ENCODE data around the gene ATP5PB. TPM values are rescaled to one million over a fixed set of nuclear protein-coding genes. Genes with fewer than 3 reads are reported as not detected.
A peak's percentile ranks its signal among the peaks of the same experiment; 100 is the strongest.

ATP5PB gene
- total RNA-seq, 5 donors from 2014 or later (not counting 1 experiment from before 2014, with no cell fraction given): 88.1 to 129 (median 118) TPM

DNA sequence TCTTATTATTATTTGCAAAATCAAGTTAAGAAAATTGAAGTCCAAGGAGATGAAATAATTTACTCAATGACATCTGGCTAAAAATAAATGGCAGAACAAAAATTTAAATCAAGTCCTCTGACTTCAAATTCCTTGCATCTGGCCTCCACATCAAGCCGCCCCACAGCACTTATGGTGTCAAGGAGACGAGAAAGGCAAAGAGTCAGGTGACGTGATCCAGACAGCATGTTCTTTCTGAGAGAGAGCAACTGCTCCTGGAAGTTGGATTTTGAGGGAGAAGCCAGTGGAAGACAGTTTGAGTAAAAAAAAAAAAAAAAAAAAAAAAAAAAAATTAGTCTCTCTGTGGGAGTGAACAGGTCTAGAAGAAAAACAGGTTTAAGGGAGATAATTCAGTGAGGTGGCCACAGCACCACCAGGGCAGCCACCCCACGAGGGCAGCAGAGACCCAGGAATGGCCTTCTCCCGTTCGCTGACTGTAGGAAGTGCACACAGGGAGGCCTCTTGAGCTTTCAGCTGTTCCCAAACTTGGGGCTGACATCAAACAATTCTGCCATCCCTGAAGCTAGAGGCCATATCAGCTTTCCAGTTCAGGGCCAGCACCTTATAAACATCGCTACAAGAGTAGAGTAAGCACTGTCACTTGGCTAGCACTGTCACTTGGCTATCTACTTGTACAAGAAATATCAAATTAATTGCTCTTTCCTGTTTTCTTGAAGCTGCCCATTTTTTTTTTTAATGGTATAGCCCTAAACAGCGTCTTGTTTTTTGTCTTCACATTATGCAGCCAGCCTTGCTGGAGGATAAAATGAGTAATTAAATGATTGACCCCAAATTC is 32.3 kb downstream of the ATP5PB start:
- Mint-ChIP-seq H3K4me3 (no peak overlapping the region), H3K9me3 (peaks cover 0 to 5% (median 0%) of the 10 kb centered on the region in 3 donors), H3K27me3 (no peaks in the 10 kb centered on the region), H3K27ac (peak overlapping the region in 1 of 2 donors; percentile 44), H3K4me1 (peaks cover 37 to 54% (median 42%) of the 10 kb centered on the region in 3 donors), H3K36me3 (peaks cover 13% of the 10 kb centered on the region)
- Histone ChIP-seq H3K36me3 (ENCODE audit: control insufficient read depth in 2 of 2, extremely low read depth in 1 of 2, insufficient read depth in 1 of 2, low read length in 1 of 2) (peaks cover 0 to 9% of the 10 kb centered on the region in 2 donors), H3K27me3 (replicated peaks in 1 of 2; ENCODE audit: control insufficient read depth in 2 of 2, extremely low read depth in 1 of 2, insufficient read depth in 2 of 2, low read length in 1 of 2) (no peaks in the 10 kb centered on the region), H3K4me1 (ENCODE audit: control insufficient read depth in 1 of 2, extremely low read depth in 1 of 2, insufficient read depth in 2 of 2, low read length in 2 of 2) (peaks cover 10 to 20% of the 10 kb centered on the region in 2 experiments), H3K9me3 (no peaks in the 10 kb centered on the region), H3K4me3 (ENCODE audit: control insufficient read depth in 1 of 2, extremely low read depth in 1 of 2, low read length in 1 of 2) (no peak overlapping the region), H3K27ac (ENCODE audit: low read length) (no peak overlapping the region)
- peak; percentile 45 to 70 (median 64) for ATAC-seq (replicated peaks in 1 of 4)
- WGBS (ENCODE audit: insufficient coverage): 74% methylated on average over 4 of the region's 8 CpGs
- CTCF ChIA-PET: interaction anchor here (0.6 to 1.6 kb wide), 8 partner anchors 21 to 288 kb away, joined by 3 to 16 read pairs (median 4); no protein-coding TSS in a partner anchor
- POLR2A ChIA-PET: interaction anchor here in 1 of 2 donors (1.0 kb wide), 1 partner anchor 280 kb away, joined by 5 read pairs; no protein-coding TSS in a partner anchor
- peak in 33 of 35 experiments; percentile 11 to 70 (median 36) for DNase-seq

DNA sequence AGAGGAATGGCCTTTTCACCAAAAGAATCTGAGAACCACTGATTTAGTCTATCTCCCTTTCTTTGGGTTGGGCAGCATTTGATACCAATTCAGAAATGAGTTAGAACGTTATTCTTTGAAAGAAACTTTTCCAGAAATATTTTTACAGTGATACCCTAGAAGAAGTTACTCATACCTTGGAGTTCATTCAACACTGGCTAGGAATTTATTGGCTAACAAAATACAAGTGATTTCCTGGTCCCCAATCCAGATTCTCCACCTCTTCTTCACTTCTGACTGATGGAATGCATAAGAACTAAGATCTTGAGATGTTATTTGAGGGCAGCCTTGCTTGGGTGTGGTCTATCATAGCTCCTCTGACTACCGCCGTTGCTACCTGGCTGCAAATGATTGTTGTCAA is 33.9 kb downstream of the ATP5PB start:
- Mint-ChIP-seq H3K27ac (no peak overlapping the region), H3K36me3 (peaks cover 3% of the 10 kb centered on the region), H3K4me1 (peaks cover 21 to 39% (median 26%) of the 10 kb centered on the region in 3 donors), H3K9me3 (peaks cover 0 to under 1% (median 0%) of the 10 kb centered on the region in 3 donors), H3K27me3 (no peaks in the 10 kb centered on the region), H3K4me3 (no peak overlapping the region)
- Histone ChIP-seq H3K4me1 (ENCODE audit: control insufficient read depth in 1 of 2, extremely low read depth in 1 of 2, insufficient read depth in 2 of 2, low read length in 2 of 2) (peaks cover 1 to 4% of the 10 kb centered on the region in 2 experiments), H3K36me3 (ENCODE audit: control insufficient read depth in 2 of 2, extremely low read depth in 1 of 2, insufficient read depth in 1 of 2, low read length in 1 of 2) (peaks cover 0 to 3% of the 10 kb centered on the region in 2 donors), H3K27me3 (replicated peaks in 1 of 2; ENCODE audit: control insufficient read depth in 2 of 2, extremely low read depth in 1 of 2, insufficient read depth in 2 of 2, low read length in 1 of 2) (no peaks in the 10 kb centered on the region), H3K9me3 (no peaks in the 10 kb centered on the region), H3K27ac (ENCODE audit: low read length) (no peak overlapping the region), H3K4me3 (ENCODE audit: control insufficient read depth in 1 of 2, extremely low read depth in 1 of 2, low read length in 1 of 2) (no peak overlapping the region)
- ChIA-PET CTCF (no interaction called here), POLR2A (no interaction called here)
- ATAC-seq (replicated peaks in 1 of 4) (no peak), DNase-seq (no peak)
- no CpG with 5 or more reads among the region's 3 CpGs for WGBS (ENCODE audit: insufficient coverage)

- H3K27ac Mint-ChIP-seq: no peak overlapping the region
- Histone ChIP-seq H3K27me3 (replicated peaks in 1 of 2; ENCODE audit: control insufficient read depth in 2 of 2, extremely low read depth in 1 of 2, insufficient read depth in 2 of 2, low read length in 1 of 2) (no peaks in the 10 kb centered on the region), H3K4me3 (ENCODE audit: control insufficient read depth in 1 of 2, extremely low read depth in 1 of 2, low read length in 1 of 2) (no peak overlapping the region), H3K27ac (ENCODE audit: low read length) (no peak overlapping the region), H3K36me3 (ENCODE audit: control insufficient read depth in 2 of 2, extremely low read depth in 1 of 2, insufficient read depth in 1 of 2, low read length in 1 of 2) (no peaks in the 10 kb centered on the region), H3K4me1 (ENCODE audit: control insufficient read depth in 1 of 2, extremely low read depth in 1 of 2, insufficient read depth in 2 of 2, low read length in 2 of 2) (no peaks in the 10 kb centered on the region), H3K9me3 (no peaks in the 10 kb centered on the region)
- no peak overlapping the region for H3K4me3 Mint-ChIP-seq
- H3K27me3 Mint-ChIP-seq: no peaks in the 10 kb centered on the region
- POLR2A ChIA-PET: no interaction called here
- WGBS (ENCODE audit: insufficient coverage): 100% methylated on average over 1 of the region's 2 CpGs
- H3K9me3 Mint-ChIP-seq: no peaks in the 10 kb centered on the region
- no peaks in the 10 kb centered on the region for H3K36me3 Mint-ChIP-seq
- DNase-seq (no peak), ATAC-seq (replicated peaks in 1 of 4) (no peak)
- H3K4me1 Mint-ChIP-seq: peaks cover 14 to 32% (median 19%) of the 10 kb centered on the region in 3 donors
- CTCF ChIA-PET: no interaction called here
Observed at GRCh38 chr1:111483876-111484275, 34.6 kb downstream of the ATP5PB start.

DNA sequence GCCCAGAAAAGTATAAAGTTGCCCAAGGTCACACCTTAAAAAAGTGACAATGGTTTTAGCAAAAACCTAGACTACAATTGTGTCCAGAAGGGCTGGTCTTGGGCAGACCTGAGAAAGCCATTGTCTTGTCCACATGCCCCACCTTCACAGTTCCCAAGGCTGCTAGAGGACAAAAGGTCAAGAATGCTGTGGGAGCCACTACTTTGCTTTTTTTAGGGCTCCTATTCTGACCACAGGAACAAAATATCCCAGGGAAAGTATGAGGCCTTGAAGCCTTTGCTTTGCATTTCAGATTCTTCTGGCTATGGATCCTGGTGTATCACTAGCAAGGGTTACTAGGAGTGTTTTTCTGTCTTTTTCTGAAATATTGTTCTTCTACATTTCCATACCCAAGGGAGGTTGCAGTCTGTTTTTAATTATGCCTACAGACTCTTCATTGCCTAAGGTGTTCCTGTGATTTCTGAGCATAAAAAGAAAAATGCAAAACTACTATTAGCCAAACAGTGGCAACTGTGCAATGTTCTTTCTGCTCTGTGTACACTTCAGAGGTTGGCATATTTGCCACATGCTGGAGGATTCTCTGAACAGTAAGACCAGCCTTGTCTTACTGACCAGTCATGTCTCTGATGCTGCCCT is 35.2 kb downstream of the ATP5PB start:
- H3K9me3 Mint-ChIP-seq: no peaks in the 10 kb centered on the region
- Histone ChIP-seq H3K4me3 (ENCODE audit: control insufficient read depth in 1 of 2, extremely low read depth in 1 of 2, low read length in 1 of 2) (no peak overlapping the region), H3K9me3 (no peaks in the 10 kb centered on the region), H3K27me3 (replicated peaks in 1 of 2; ENCODE audit: control insufficient read depth in 2 of 2, extremely low read depth in 1 of 2, insufficient read depth in 2 of 2, low read length in 1 of 2) (no peaks in the 10 kb centered on the region), H3K36me3 (ENCODE audit: control insufficient read depth in 2 of 2, extremely low read depth in 1 of 2, insufficient read depth in 1 of 2, low read length in 1 of 2) (no peaks in the 10 kb centered on the region), H3K4me1 (ENCODE audit: control insufficient read depth in 1 of 2, extremely low read depth in 1 of 2, insufficient read depth in 2 of 2, low read length in 2 of 2) (no peaks in the 10 kb centered on the region), H3K27ac (ENCODE audit: low read length) (no peak overlapping the region)
- peaks cover 13 to 31% (median 16%) of the 10 kb centered on the region in 3 donors for H3K4me1 Mint-ChIP-seq
- no peak for ATAC-seq (replicated peaks in 1 of 4)
- ChIA-PET CTCF (no interaction called here), POLR2A (no interaction called here)
- no peak for DNase-seq
- H3K27me3 Mint-ChIP-seq: no peaks in the 10 kb centered on the region
- H3K27ac Mint-ChIP-seq: no peak overlapping the region
- no peaks in the 10 kb centered on the region for H3K36me3 Mint-ChIP-seq
- H3K4me3 Mint-ChIP-seq: no peak overlapping the region

- H3K4me3 ChIP-seq (ENCODE audit: control insufficient read depth in 1 of 2, extremely low read depth in 1 of 2, low read length in 1 of 2): no peak overlapping the region
- no peaks in the 10 kb centered on the region for H3K27me3 Mint-ChIP-seq
- H3K4me1 ChIP-seq (ENCODE audit: control insufficient read depth in 1 of 2, extremely low read depth in 1 of 2, insufficient read depth in 2 of 2, low read length in 2 of 2): no peaks in the 10 kb centered on the region
- WGBS (ENCODE audit: insufficient coverage): 95% methylated on average over 2 of the region's 7 CpGs
- ATAC-seq (replicated peaks in 1 of 4) (no peak), DNase-seq (no peak)
- H3K4me3 Mint-ChIP-seq: no peak overlapping the region
- H3K36me3 ChIP-seq (ENCODE audit: control insufficient read depth in 2 of 2, extremely low read depth in 1 of 2, insufficient read depth in 1 of 2, low read length in 1 of 2): no peaks in the 10 kb centered on the region
- ChIA-PET CTCF (no interaction called here), POLR2A (no interaction called here)
- no peaks in the 10 kb centered on the region for H3K9me3 Mint-ChIP-seq
- H3K4me1 Mint-ChIP-seq: peaks cover 10 to 21% (median 16%) of the 10 kb centered on the region in 3 donors
- no peaks in the 10 kb centered on the region for H3K9me3 ChIP-seq
- no peak overlapping the region for H3K27ac Mint-ChIP-seq
- no peaks in the 10 kb centered on the region for H3K36me3 Mint-ChIP-seq
- peaks cover 0 to 2% of the 10 kb centered on the region in 2 experiments for H3K27me3 ChIP-seq (replicated peaks in 1 of 2; ENCODE audit: control insufficient read depth in 2 of 2, extremely low read depth in 1 of 2, insufficient read depth in 2 of 2, low read length in 1 of 2)
- no peak overlapping the region for H3K27ac ChIP-seq (ENCODE audit: low read length)
Observed at GRCh38 chr1:111486431-111486830, 37.2 kb downstream of the ATP5PB start.

DNA sequence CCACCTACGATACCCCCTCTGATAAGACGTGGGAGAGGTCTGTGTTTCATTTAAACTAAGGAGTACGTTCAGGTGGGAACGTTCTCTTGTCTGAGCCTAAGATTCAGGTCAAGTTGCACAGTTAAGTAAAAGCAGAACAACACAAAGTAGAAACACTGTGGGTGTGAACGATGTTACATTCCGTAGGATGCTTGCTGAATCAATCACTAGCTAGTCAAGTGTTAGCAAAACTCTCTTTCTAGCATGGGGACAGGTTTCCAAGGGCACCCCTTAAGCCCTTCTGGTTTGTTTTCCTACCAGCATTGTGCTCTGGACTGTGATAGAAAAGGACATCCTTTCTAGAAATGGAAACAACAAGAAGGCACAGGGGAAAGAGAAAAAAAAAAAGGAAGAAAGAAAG is 37.9 kb downstream of the ATP5PB start:
- no peak for ATAC-seq (replicated peaks in 1 of 4)

More for the DNA sequence above, 37.9 kb downstream of the ATP5PB start:
- H3K9me3 Mint-ChIP-seq: no peaks in the 10 kb centered on the region
- H3K27me3 Mint-ChIP-seq: no peaks in the 10 kb centered on the region
- no peaks in the 10 kb centered on the region for H3K36me3 Mint-ChIP-seq
- H3K27ac ChIP-seq (ENCODE audit: low read length): no peak overlapping the region
- no peak overlapping the region for H3K4me3 ChIP-seq (ENCODE audit: control insufficient read depth in 1 of 2, extremely low read depth in 1 of 2, low read length in 1 of 2)
- DNase-seq: no peak
- H3K4me1 ChIP-seq (ENCODE audit: control insufficient read depth in 1 of 2, extremely low read depth in 1 of 2, insufficient read depth in 2 of 2, low read length in 2 of 2): no peaks in the 10 kb centered on the region
- H3K4me3 Mint-ChIP-seq: no peak overlapping the region
- H3K9me3 ChIP-seq: no peaks in the 10 kb centered on the region
- ChIA-PET POLR2A (no interaction called here), CTCF (no interaction called here)
- H3K27me3 ChIP-seq (replicated peaks in 1 of 2; ENCODE audit: control insufficient read depth in 2 of 2, extremely low read depth in 1 of 2, insufficient read depth in 2 of 2, low read length in 1 of 2): peaks cover 0 to 2% of the 10 kb centered on the region in 2 experiments
- no peaks in the 10 kb centered on the region for H3K36me3 ChIP-seq (ENCODE audit: control insufficient read depth in 2 of 2, extremely low read depth in 1 of 2, insufficient read depth in 1 of 2, low read length in 1 of 2)
- H3K4me1 Mint-ChIP-seq: peaks cover 6 to 15% (median 14%) of the 10 kb centered on the region in 3 donors
- 72% methylated on average over 3 of the region's 6 CpGs for WGBS (ENCODE audit: insufficient coverage)
- H3K27ac Mint-ChIP-seq: no peak overlapping the region

Measured in T-cell (primary cell).